OCI-M1 (cell line): ENCODE measurements around the gene ANXA7.
A peak's percentile ranks its signal among the peaks of the same experiment; 100 is the strongest.

Source experiments
- DNase-seq: peaks from one replicate; lab custom pipeline; 2025; lab: John Stamatoyannopoulos, UW

The ANXA7 gene

DNA sequence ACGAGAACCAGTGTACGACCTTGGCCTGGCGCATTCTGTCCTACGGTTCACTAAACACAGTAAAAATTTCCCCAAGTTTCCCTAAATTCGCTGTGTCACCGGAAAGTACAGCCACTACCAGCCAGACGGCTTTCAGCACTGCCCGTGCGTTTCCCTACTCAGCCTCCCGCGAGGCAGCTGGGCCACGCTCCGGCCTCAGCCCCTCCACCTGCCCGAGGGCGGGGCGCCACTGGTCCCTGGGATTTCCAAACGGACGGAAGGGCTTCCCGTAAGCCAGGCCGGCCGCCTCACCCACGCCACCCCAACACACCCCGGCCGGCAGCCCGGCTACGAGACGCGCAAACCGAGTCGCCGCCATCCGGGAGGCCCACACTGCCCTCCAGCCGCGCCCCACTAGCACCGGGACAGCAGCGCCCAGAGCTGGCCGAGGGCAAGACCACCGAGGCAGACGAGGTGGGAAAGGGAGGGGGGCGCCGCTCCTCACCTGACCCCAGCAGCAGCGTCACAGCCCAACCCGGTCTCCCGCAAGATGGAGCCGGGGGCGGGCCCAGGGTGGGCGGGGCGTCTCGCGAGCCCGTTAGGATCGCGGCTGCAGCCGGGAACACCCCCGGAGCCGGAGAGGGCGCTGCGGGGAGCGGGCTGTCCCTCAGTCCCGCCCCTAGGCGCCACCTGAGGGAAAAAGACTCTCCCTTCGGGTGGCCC lies at the start of gene ANXA7:
TSS of gene ANXA7 (minus strand) at position 531 of the 702 bp plus-strand sequence. CDS start 13,202 bp downstream, outside the sequence.
- peak; percentile 96 for DNase-seq

DNA sequence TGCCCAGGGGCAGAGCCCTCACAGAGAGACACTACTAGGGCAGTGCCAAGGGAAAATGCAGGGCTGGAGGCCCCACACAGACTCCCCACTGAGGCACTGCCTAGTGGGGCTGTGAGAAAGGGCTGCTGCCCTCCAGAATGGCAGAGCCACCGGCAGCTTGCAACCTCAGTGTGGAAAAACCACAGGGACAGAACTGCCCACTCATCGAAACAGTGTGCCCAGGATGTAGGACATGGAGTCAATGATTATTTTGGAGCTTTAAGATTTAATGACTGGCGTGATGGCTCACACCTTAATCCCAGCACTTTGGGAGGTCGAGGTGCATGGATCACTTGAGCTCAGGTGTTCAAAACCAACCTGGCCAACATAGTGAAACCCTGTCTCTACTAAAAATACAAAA lies 47.0 kb upstream of the ANXA7 start:
- DNase-seq: no peak

DNA sequence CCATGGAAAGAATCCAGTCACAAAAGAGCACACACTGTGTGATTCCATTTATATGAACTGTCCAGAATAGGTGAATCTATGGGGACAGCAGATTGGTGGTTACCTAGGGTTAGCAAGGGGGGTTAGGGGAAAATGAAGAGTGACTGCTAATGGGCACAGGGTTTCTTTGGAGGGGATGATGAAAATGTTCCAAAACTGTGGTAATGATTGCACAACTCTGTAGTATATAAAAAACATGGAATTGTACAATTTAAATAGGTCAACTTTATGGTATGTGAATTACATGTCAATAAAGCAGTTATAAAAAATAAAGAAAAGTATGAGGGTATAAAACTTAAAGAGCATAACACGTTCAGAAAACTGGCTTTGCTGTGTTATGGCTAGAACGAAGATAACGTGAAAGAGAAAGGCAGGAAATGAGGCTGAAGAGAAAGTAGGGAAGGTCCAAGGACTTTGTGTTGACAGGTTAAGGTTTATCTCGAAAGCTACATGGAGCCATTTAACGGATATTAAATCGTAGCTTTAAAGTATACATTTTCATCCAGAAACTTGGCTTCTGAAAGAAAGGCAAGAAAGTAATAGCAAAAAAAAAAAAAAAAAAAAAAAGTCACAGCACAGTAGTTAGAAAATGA lies 45.9 kb upstream of the ANXA7 start:
- no peak for DNase-seq

DNA sequence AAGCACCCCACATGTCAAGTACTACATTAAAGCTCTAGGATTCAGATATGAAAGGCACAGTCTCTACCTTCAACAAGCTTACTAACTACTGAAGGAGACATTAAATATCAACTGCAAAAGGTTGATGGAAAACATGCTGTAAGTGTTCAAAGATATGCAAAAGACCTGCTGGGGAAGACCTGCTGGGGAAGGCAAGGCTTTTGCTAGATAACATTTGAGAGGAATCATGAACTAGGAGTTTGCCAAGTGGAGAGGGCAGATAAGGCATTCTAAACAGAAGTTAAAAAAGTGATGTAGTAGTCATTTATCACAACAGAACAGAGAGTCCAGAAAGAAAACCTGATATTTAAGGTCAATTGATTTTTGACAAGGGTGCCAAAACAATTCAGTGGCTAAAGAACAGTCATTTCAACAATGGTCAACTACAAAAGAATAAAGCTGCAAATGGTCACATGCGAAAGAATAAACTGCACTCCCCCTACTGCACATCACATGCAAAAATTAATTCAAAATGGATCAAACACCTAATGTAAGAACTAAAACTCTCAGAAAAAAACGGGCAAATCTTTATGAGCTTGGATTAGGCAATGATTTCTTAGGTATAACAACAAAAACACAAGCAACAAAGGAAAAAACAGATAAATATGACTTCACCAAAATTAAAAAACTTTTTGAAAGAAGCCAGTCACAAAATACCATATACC lies 42.5 kb upstream of the ANXA7 start:
- peak; percentile 98 for DNase-seq

DNA sequence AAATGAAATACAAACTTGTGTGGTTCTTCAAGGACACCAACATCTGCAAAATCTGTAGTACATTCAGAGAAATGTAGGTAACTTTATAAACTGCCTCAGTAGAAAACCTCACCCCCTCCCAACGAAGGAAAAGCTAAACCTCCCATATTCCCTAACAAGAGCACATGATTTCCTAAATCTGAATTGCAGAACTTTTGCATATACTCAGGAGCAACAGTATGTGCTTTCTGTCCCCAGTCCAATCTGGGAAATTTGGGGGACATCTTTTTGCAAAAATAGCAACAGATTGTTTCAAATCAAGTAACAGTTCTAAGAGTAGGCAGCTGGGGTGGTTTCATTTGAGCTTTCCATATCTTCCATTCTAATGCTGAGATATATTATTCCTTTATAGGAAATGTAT lies 35.3 kb upstream of the ANXA7 start:
- DNase-seq: no peak

DNA sequence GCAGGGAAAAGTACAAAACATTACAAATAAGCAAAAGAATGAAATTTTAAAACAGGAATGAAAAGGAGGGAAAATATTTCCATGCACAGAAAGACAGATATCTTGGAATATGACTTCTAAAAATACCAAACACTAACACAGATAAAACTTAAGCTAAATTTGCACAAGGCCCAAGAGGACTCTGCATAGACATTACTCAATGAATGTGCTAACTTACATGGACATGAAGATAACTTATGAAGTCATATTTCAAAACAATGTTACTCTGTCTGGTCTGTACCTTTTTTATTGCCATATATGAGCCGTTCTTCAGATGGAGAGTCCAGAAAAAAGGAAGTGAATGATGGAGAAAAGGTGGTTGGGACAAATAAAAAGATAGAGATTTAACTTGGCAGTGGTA lies 34.5 kb upstream of the ANXA7 start:
- no peak for DNase-seq

DNA sequence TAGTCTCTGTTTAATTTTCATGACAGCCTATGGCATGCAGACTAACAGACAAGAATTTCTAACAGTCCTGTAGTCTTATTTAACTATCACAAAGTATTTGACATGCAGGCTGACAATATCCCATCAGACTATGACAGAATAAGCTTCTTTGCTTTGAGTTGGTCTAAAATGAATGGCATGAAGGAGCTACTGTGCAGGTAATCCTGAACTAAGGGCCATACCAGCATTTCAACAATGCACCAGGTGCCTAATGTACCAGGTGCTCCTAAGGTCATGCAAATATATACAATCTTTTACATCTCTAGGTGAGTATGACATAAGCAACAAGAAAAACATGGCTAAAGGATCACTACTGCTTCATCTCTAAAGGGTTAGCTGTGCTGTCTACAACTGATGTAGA lies 33.1 kb upstream of the ANXA7 start:
- no peak for DNase-seq

DNA sequence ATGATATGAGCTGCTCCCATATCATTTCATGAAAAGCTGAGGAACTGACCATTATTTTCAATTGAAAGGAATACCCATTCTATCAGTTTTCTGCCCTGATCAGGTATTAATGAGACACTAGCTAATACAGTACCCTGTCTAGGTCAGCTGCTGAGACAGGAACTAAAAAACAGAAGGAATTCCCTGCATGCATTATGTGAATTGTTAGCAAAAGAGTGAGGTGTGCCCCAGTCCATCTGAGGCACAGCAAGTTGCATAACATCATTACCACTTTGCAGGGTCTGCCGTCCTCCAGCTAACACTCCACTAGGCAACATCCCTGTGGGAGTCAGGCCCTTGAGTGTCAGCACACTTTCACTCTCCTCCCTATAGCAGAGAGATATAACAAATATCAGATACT lies 30.6 kb upstream of the ANXA7 start:
- no peak for DNase-seq

DNA sequence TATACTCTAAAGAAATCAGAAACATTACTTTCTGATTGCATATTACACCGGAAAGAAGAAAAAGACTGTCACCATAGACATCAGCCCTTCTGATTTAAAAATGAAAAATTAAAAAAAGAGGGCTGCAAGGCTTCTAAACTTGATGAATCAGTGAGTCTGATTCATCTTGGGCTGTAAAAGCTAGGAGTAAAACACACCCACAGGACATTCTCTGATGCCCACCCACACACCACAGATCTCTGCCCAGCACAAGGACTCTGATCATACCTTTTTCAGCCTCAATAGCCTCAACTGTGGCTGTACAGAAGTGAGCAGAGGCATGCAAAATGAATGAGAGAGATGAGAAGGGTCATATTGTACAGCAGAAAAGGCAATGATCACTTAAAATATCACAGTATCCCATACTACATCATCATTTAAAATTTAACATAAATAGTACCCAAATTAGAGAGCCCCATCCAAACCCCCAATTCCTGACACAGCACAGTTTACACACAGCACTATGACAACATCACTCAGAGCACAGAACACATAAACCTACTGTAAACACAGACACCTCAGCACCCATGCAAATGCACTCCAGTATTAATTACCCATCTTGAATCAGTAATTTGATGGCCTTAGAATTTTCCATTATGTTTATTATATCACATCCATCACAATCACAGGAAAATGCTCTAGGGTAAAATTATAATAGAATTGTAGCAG lies 25.9 kb upstream of the ANXA7 start:
- DNase-seq: no peak

DNA sequence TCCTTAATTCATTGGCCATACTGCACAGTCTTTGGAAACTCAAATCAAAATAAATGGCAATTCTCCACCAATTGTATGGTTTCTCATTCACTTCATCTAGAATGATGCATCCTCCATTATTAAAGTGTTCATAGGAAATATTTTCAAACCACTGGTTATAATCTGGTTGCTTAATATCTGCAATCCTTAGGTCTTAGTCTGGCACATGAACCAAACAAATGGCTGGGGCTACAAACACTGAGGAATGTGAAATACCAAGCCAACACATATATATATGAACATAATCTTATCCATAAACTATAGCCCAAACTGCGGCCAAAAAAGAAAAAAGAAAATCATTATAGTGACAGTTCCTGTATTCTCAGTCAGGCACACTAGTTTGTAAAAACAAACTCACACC lies 25.2 kb upstream of the ANXA7 start:
- DNase-seq: no peak

DNA sequence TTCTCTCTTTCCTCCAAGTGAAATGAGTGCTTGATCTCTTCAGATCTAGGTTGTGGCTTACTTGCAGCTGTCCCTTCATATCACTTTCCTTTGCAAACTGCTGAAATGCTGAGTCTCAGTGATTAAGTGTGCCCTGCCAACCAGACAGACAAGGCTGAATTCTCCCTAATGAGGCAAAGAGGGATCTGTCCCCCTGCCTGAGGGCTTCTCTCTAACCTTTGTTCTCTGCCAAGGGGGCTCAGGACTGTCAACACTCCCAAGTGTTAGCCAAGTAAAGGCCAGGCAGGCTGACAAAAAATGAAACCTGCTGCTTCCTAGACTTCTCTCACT lies 19.6 kb upstream of the ANXA7 start, which contains the start of gene MSS51:
TSS of gene MSS51 (minus strand) at position 24 of the 330 bp plus-strand sequence. CDS start 5,277 bp downstream, outside the sequence.
- peak; percentile 59 for DNase-seq

DNA sequence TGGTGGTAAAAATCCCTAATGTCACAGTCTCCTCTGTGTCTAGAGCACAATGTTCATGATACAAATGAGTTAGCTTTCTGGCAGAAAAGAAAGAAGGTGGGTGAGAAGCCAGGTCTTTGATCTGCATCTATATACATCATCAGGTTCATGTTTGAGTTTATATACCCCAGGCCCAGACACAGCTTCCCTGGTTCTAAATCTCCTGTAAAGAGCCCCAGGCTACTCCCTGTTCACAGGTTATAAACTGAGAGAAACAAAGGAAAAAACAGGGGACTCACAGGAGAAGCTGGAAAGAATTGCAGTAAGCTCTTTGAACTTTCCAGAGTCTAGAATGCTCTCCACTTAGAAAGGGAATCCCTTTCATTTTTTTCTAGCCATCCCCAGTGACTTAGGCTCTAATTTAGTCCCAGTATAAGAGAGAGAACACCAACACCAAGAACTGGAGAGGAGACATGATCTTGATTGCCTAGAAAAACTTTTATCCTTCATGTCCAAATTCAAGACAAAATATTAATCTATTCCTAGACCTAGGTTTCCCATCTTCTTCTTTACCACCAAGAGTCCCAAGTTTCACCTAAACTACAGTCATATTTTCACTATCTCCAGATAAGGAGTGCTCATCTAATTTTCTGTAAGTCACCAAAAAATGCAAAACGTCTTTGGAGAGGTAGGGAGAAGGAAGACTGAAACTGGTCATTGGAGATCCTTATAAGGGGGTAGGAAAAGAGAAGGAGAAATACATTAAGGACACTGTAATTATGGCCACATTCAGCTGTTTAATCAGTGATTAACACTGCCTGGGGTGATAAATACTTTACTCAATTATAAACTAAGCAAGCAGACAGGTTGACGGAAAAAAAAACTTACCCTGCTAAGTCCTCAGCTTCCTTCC lies 19.0 kb upstream of the ANXA7 start:
- DNase-seq: no peak

DNA sequence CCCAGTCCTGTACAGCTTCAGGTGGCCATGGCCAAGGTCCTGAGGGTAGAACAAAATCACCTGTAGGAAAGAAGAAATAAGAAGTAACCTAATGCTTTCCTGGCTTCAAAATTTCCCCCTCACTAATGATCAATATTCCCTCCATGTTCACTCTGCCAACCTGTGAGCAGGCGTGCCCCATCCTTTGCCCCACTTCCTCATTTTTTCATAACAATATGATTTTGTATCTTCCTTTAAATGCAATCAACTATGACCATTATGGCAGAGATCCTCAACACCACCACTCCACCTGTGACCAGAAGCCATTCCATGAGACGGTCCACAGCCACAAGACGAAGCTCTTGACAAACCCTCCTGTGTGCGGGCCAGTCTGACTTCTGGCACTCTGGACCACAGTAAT lies 12.5 kb upstream of the ANXA7 start:
- DNase-seq: no peak

DNA sequence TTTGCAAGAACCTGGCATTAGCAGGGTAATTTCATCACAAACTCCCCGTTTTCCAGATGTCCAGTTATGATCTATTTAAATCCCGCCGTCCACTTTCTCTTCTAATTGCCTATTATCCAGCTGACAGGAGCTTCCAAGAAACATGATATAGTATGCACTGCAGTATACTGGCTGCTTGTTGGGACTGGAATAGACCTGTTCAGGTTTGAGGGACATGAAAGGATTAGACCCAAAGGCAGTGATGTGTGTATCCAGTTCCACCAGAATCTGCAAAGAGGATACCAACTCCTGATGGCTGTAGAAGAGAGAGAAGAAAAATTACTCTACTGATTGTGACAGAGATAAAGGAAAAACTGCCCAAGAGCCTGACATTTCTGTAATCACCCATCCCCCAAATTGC lies 10.6 kb upstream of the ANXA7 start:
- DNase-seq: no peak

DNA sequence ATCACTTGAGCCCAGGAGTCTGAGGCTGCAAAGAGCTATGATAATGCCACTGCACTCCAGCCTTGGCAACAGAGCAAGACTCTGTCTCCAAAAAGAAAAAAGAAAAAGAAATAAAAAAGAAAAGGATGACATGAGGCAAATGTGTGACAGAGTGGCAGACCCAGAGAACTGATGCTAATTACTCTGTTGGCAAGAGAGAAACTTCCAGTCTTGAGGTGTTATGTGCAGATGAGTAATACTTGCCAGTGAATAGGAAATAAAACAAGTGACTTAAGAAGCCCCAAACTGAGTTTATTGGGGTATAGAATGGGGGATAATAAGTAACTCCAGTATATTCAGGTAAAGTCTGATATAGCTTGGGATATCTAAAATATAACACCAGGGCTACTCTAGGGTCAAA lies 9.5 kb upstream of the ANXA7 start:
- no peak for DNase-seq

DNA sequence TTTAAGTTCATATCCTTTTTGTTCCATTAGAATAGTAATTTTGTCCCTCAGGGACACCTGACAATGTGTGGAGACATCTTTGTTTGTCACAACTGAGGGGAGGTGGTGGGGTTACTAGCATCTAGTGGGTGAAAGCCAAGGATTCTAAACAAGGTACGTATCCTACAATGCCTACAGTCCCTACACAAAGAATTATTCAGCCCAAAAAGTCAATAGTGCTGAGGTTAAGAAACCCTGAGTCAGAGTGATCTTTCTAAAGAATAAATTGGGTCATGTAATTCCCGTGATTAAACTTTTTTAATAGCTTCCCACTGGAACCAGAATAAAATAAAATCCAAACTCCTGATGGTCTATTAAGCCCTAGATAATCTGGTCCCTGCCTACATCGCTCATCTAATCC lies 2.7 kb upstream of the ANXA7 start:
- DNase-seq: no peak

DNA sequence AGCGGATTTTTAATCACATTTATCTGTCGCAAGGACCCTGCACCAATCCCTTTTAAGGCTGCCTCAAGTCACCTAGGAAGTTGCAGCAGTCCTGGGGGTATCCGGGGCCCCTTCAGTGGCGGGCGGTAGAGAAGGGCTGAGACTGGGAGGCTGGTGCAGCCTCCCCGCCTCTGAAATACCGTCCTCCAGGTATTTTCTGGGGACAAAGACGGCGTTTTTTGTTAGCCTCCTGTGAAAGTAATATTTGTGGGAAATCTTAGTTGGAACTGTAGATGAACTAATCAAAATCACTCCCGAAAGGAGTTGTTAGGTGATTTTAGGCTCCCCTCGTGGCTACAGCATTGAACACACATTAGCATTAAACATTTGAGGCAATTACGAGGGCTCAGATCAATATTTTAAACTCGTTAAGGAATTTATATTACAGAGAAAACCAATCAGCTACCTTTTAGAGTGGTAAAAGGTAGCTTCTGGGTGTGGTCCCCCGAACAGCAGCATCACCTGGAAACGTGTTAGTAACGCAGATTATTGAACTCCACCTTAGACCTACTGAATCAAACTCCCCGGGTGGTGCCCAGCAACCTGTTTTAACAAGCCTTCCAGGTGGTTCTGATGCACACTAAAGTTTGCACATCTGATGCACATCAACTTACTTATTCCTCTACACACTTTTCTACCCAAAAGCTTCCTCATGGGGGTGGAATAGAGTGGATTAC lies 530 bp upstream of the ANXA7 start:
- DNase-seq: no peak

DNA sequence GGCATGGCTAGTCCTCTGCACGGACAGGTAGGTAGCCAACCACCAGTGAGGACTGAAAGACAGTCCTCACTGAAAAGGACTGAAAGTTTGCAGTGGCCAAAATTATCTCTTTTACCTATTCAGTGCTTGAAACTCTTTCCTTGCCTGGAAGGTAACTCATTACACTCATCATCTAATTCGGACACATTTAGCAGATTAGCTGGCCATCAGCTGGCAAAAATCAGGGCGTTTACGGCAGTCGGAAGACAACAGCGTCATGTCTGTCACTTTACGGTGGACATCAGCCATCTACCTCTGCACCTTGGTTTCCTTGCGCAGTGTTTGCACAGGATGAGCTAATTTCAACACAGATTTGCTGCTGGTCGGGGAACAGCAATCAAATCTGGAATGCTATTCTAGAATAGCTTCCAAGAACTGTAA lies 740 bp downstream of the ANXA7 start:
- no peak for DNase-seq

DNA sequence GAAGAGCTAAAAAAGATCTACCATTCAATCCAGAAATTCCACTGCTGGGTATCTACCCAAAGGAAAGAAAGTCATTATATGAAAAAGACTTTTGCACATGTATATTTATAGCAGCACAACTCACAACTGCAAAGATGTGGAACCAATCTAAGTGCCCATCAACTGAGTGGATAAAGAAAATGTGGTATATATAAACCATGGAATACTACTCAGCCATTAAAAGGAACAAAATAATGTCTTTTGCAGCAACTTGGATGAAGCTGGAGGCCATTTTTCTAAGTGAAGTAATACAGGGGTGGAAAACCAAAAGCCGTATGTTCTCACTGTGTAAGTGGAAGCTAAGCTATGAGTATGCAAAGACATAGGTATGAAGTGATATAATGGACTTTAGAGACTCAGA lies 3.0 kb downstream of the ANXA7 start:
- DNase-seq: no peak

DNA sequence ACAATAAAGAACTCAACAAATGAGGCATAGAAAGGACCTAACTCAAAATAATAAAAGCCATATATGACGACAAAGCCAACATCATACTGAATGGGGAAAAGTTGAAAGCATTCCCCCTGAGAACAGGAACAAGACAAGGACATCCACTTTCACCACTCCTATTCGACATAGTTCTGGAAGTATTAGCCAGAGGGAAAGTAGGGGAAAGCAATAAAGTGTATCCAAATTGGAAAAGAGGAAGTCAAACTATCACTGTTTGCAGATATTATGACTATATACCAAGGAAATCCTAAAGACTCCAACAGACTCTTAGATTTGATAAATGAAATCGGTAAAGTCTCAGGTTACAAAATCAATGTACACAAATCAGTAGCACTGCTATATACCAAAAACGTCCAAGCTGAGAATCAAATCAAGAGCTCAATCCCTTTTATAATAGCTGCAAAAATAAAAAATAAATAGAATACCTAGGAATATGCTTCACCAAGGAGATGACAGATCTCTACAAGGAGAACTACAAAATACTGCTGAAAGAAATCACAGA lies 4.8 kb downstream of the ANXA7 start:
- DNase-seq: peak; percentile 47

DNA sequence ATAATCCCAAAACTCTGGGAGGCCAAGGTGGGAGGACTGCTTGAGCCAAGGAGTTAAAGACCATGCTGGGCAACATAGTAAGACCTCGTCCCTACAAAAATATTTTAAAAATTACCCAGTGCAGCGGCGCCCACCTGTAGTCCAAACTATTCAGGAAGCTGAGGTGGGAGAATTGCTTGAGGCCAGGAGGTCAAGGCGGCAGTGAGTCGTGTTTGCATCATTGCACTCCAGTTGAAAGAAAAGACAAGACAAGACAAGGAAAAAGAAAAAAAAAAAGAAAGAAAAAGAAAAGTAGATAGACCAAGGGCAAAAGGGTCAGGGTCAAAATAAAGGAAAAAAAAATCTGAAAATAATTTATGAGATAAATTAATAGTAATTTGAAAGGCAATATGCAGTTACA lies 5.8 kb downstream of the ANXA7 start:
- DNase-seq: no peak
